ENCODE measurements around the gene ISOC2. TPM values are rescaled to one million over a fixed set of nuclear protein-coding genes. Genes with fewer than 3 reads are reported as not detected.

The ISOC2 gene
- total RNA-seq, 1 donor from 2014 or later: 13.7 TPM

- DNase-seq: no peak
These were observed 54.5 kb downstream of the ISOC2 start for GRCh38 chr19:55406826-55407549.

DNA sequence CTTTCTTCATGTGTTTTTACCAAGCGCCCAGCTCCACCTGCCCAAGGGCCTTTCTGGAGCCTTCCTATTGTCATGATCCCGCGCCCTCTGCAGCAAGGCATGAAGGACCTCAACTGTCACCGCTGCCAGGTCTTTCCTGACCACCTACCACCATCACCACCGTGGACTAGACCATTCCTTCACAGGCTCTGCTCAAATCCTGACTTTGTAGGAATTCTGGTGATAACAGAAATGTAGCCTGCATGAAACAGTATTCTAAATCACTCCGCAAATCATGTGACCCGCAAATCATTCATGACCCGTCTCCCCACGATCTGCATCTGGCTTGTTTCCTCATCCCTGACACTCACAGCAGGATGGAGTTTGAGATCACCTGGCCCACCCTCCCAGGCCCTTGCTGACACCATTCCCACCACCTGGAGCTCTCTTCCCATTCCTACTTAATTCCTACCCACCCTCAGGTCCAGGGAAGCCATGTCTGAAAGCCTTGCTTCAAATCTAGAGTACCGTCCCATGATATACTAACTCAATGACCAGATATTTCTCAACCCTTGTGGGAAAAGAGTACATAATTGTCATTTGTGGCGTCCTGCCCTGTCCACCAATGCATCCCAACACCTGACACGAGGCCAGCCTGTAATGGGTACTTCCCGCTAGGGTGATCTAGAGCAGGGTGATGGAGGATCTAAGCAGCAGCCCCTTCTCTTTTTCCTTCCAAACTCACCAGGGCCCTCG lies 55.2 kb downstream of the ISOC2 start:
- DNase-seq: no peak

DNA sequence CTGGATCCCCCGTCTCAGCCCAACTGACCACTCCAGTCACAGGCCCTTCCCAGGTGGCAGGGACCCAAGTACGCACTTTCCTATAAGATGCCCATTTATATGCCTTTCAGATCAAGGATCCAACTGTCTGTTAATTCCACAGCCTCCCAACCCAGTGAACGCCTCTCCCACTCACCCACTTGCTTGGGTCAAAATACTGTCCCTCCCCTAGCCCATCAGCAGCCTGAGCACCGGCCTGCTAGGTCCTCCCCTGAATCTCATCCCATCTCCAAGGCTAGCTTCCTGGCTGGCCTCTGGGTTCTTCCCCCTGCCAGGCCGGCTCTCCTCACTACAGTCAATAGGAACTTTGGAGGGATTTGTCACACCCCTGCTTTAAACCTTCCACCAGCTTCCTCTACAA lies 55.8 kb downstream of the ISOC2 start:
- DNase-seq: no peak

Other genes with a start within 250 kb of the ISOC2 start
- 0.78 TPM for gene TMEM86B, start 232.9 kb downstream of the ISOC2 start, total RNA-seq
- gene PPP6R1, start 202.6 kb downstream of the ISOC2 start, total RNA-seq: 11.4 TPM
- 23.4 TPM for gene HSPBP1, start 181.5 kb downstream of the ISOC2 start, total RNA-seq
- 67.1 TPM for gene BRSK1, start 177.6 kb downstream of the ISOC2 start, total RNA-seq
- gene TMEM150B, start 136.3 kb downstream of the ISOC2 start, total RNA-seq: 0.47 TPM
- gene KMT5C, start 121.8 kb downstream of the ISOC2 start, total RNA-seq: 6.9 TPM
- not detected for gene COX6B2, start 106.9 kb downstream of the ISOC2 start, total RNA-seq
- not detected for gene GARIN5B, start 98.4 kb downstream of the ISOC2 start, total RNA-seq
- gene IL11, start 91.2 kb downstream of the ISOC2 start, total RNA-seq: 0.16 TPM
- not detected for gene TMEM190, start 84.8 kb downstream of the ISOC2 start, total RNA-seq
- gene TMEM238, start 77.3 kb downstream of the ISOC2 start, total RNA-seq: not detected
- 112 TPM for gene RPL28, start 75.7 kb downstream of the ISOC2 start, total RNA-seq
- 35.9 TPM for gene UBE2S, start 53.9 kb downstream of the ISOC2 start, total RNA-seq
- 4.2 TPM for gene SHISA7, start 18.3 kb downstream of the ISOC2 start, total RNA-seq
- not detected for gene C19orf85, start 3.1 kb upstream of the ISOC2 start, total RNA-seq
- 0.78 TPM for gene ZNF628, start 15.0 kb upstream of the ISOC2 start, total RNA-seq
- 15.0 TPM for gene NAT14, start 23.5 kb upstream of the ISOC2 start, total RNA-seq
- gene SSC5D, start 26.8 kb upstream of the ISOC2 start, total RNA-seq: 0.31 TPM
- not detected for gene SBK2, start 75.5 kb upstream of the ISOC2 start, total RNA-seq
- 0.31 TPM for gene SBK3, start 83.9 kb upstream of the ISOC2 start, total RNA-seq
- 4.2 TPM for gene ZNF579, start 119.2 kb upstream of the ISOC2 start, total RNA-seq
- 4.1 TPM for gene FIZ1, start 137.9 kb upstream of the ISOC2 start, total RNA-seq
- gene ZNF524, start 138.6 kb upstream of the ISOC2 start, total RNA-seq: 2.8 TPM
- 1.2 TPM for gene ZNF865, start 144.0 kb upstream of the ISOC2 start, total RNA-seq
- gene ZNF784, start 162.9 kb upstream of the ISOC2 start, total RNA-seq: 5.1 TPM
- gene ZNF580, start 179.4 kb upstream of the ISOC2 start, total RNA-seq: 4.8 TPM
- gene ZNF581, start 182.0 kb upstream of the ISOC2 start, total RNA-seq: 5.6 TPM
- gene CCDC106, start 186.6 kb upstream of the ISOC2 start, total RNA-seq: 7.8 TPM
- 65.8 TPM for gene U2AF2, start 193.4 kb upstream of the ISOC2 start, total RNA-seq
- gene EPN1, start 213.6 kb upstream of the ISOC2 start, total RNA-seq: 20.7 TPM